ENCODE results near the gene SLC27A6. TPM values are rescaled to one million over a fixed set of nuclear protein-coding genes. Genes with fewer than 3 reads are reported as not detected.
A peak's percentile ranks its signal among the peaks of the same experiment; 100 is the strongest.
"Not testable (repeated sequence)": the region's sequence is repeated elsewhere in the genome, so short reads cannot be mapped to it uniquely, and the experiment has no call there.

The SLC27A6 gene
- total RNA-seq, 1 donor from 2014 or later = 2.0 TPM

DNA sequence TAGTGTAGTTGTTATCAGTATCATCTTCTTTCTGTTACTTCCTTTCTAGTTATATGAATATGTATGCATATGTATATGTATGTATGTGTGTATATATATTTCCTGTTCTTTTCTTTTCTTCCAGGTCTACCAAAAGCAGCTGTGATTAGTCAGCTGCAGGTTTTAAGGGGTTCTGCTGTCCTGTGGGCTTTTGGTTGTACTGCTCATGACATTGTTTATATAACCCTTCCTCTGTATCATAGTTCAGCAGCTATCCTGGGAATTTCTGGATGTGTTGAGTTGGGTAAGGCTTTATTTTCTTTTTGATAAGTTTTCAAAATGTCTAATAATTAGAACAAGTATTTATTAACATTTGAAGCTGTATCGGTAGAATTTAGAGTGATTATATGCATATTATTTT is 23.2 kb downstream of the SLC27A6 start:
- FAIRE-seq = no peak

DNA sequence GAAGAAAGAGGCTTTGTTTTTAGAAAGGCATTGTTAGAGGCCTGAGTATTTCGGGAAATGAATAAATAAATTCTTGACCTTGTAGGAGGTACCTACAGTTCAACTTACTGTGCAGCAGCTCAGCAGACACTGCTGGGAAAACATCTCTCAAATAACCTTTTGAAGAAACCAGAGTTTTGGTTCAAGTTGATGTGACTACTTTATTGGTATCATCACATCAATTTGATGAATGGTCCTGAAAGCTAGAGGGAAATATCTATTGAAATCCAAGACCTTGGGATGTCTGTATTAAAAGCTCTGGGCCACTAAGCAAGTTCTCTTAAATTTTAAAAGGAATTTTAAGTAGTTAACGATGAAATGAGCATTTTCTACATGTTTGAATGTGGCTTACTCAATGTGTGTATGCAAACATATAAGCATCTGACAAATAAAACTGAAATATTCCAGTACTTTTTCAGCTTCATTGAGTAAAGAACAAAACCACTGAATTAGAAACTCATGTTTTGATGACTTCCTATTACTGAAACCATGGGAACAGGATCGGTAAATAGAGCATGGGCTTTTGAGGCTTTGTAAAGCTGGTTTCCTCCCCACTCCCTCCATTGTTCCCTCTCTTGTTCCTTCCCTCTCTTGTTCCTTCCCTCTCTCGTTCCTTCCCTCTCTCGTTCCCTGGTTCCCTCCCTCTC is 36.7 kb downstream of the SLC27A6 start:
- FAIRE-seq (no peak), DNase-seq (ENCODE audit: low spot score in 2 of 2) (no peak)

More for the DNA sequence above, 23.2 kb downstream of the SLC27A6 start:
- DNase-seq (ENCODE audit: low spot score in 2 of 2) = no peak

DNA sequence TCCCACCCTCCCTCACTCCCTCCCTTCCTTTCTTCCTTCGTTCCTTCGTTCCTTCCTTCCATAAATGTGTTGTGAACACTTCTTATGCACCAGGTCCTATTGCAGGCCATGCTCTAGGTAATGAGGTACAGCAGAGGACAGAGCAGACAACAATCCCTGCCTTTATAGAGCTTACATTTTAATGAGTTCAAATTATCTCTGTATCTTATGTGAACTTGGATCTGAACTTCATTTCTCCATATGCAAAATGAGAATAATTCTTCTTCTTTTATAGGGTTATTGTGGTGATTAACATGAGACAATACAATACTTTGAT is 37.2 kb downstream of the SLC27A6 start:
- DNase-seq (ENCODE audit: low spot score in 2 of 2) = no peak
- no peak for FAIRE-seq

DNA sequence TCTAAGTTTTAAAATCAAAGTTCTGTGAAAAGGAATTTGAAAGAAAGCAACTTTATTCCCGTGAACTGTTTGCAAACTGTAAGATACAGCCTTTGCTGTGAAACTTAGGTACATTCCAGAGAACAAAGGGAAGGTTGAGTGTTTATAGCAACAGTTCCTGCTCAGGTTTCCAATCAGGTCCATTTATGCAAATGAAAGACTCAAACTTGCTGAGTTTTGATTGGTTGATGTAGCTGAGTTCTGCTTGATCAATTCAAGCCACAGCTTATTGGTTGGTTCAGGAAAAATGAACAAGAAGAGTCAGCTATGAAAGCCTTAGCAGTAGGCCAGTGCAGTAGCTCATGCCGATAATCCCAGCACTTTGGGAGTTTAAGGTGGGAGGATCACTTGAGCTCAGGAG is 37.9 kb downstream of the SLC27A6 start:
- FAIRE-seq = no peak
- no peak for DNase-seq (ENCODE audit: low spot score in 2 of 2)

DNA sequence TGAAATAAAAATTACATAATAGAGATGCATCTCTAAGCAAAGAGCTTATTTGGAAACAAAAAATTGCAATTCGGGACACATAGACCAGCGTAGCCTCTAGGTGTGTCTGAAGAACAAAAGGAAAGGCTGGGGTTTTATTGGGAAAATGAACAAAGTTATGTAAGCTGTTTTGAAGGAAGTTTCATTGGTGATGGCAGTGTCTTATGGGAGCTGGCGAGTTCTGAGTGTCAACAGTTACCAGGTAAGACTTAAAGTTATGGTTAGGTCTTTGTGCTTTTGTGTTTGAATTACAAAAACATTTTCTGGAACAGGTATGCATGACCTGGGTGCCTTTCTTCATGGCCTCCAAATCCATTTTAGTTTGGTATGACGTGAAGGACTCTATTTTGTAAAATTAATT is 48.9 kb downstream of the SLC27A6 start:
- DNase-seq (ENCODE audit: low spot score in 2 of 2) (no peak), FAIRE-seq (no peak)

DNA sequence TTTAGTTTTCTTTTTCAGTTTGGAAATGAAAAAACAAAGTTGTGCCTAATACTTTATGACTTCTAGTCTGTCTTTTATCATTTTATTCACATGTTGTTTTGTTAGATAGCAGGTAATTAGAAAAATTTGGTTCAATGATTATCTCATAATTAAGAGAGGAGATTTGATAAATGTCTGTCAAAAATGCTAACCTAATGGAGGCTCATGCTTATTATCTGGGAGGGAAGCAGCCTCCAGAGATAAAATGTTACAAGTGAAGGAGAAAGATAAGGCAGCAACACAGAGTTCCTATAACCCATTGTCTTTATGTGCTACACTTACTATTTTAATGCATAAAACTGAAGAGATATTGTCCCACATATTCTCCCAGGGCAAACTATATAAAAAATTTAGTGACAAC is 53.5 kb downstream of the SLC27A6 start:
- DNase-seq (ENCODE audit: low spot score in 2 of 2) (no peak), FAIRE-seq (no peak)

DNA sequence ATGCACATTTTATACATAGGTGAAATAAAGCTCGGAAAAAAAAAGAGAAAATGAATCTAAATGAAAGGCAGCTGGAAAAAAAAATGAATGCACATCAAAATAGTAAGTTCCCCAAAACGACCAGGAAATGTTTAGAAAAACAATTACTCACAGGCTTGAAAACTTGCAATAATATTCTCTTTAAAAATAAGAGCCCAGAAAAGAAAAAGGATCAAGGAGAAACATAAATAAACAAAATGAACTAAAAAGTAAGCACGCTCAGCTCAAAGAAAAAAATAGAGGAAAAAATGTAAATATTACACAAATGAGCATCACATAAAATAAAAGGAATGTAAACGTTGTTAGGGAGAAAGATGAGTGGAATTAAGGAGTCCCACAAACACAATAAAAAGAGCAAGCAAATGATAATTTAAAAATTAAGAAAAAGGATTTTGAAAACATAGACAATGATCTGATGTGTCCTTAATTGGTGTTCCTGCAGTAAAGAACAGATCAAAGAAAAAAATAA is 54.2 kb downstream of the SLC27A6 start:
- peak; percentile 26 for FAIRE-seq
- DNase-seq (ENCODE audit: low spot score in 2 of 2) = no peak

DNA sequence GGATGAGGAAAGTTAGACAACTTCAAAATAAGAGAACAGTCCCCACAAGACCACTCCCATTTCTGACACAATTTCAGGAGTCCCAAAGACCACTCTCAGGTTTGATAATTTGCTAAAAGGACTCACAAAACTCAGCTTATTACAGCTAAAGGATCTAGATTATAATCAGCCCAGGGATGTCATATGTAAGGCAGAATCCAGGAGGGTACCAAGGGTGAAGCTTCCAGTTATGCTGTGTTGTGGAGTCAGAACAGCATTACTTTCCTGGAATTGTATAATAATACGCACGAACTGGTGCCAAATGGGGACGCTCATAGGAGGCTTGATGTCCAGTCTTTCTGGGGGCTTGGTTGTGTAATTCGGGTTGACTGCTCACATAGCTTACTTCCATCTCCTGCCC is 55.4 kb downstream of the SLC27A6 start:
- DNase-seq (ENCODE audit: low spot score in 2 of 2) (no peak), FAIRE-seq (no peak)

DNA sequence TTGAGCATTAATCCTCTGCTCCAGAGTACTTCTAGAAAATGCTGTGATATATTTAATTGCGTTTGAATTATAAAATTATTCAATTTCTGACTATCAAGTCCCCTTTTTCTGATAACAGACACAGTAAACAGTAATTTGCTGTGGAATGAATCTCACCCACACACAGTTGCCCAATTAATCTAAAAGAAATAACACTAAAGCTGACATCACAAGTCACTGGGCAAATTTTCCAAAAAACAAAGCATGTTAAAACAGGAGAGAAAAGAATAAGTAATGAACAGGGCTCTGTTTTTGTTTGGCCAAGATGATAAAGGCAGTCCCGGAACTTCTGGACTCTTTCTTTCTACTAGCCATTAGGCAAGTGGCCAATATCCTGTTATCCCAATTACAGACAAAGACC is 56.5 kb downstream of the SLC27A6 start:
- FAIRE-seq (no peak), DNase-seq (ENCODE audit: low spot score in 2 of 2) (no peak)

DNA sequence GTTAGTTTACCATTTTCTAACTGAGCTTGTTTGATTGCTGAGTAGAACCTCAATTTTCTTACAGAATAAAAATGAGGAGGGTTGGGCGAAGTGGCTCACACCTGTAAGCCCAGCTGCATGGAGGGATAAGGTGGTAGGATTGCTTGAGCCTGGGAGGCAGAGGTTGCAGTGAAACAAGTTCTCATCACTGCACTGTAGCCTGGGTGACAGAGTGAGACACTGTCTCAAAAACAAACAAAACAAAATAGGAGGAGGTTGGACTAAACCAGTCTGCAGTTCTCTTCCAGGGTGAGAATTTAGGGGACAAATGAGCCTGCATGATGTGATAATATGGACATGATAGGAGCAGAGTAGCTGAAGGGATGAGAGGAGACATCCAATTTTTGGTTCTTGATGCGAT is 57.3 kb downstream of the SLC27A6 start:
- DNase-seq (ENCODE audit: low spot score in 2 of 2) (no peak), FAIRE-seq (no peak)

DNA sequence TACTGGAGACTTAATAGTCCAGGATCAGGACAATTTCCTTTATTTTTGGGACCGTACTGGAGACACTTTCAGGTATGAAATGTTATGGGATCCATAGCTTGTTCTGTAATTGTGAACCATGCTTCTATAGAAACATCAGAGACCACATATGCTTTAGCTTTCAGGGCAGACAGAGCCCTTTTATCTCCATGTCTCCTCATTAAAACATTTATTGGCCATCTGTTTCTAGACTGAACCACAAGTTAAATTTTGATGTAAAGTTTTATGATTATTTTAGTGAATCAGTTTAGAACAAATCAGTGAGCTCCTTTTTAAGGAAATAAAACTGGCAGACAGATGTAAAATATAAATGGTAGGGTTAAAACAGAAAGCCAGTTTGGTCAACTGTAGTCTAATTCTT is 62.0 kb downstream of the SLC27A6 start:
- DNase-seq (ENCODE audit: low spot score in 2 of 2) = no peak
- FAIRE-seq = no peak

DNA sequence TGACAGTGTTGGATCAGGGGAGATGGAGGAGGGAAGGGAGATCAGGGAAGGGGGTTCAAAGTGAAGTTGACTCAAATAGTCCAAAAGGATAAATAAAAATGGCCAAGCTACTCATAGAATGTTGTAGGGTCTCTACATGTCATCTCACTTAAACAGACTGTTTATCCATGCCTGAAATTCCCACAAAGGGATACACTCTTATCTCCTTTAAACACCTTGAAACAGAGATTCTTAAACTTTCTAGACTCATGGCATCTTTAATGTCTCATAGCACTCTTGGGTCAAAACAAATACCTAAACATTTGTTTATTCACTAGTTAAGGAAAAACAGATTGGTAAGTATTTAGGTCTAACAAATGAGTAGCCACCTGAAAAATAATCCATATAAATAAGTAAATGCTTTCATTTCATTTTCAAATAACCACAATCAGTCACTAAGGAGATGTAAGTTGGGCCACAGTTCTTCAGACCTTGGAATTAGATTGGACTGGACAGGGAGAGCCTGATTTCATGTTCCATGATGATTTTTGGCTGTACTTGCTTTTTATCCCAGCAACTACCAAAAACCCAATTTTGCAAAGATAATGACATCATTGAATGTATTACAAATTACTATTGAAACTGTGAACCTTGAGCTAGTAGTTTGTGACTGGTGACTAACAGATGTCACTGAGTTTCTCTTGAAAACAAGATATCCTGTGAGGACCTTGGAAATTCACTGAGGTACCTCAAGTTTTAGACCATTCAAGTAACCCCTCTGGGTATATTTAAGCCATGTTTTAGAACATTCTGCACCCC is 66.8 kb downstream of the SLC27A6 start:
- DNase-seq (ENCODE audit: low spot score in 2 of 2) (no peak), FAIRE-seq (no peak)

DNA sequence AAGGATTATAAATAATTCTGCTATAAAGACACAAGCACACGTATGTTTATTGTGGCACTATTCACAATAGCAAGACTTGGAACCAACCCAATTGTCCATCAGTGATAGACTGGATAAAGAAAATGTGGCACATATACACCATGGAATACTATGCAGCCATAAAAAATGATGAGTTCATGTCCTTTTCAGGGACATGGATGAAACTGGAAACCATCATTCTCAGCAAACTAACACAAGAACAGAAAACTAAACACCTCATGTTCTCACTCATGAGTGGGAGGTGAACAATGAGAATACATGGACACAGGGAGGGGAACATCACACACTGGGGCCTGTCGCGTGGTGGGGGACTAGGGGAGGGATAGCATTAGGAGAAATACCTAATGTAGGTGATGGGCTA is 71.0 kb downstream of the SLC27A6 start:
- FAIRE-seq; DNase-seq (ENCODE audit: low spot score in 2 of 2): not testable (repeated sequence)

DNA sequence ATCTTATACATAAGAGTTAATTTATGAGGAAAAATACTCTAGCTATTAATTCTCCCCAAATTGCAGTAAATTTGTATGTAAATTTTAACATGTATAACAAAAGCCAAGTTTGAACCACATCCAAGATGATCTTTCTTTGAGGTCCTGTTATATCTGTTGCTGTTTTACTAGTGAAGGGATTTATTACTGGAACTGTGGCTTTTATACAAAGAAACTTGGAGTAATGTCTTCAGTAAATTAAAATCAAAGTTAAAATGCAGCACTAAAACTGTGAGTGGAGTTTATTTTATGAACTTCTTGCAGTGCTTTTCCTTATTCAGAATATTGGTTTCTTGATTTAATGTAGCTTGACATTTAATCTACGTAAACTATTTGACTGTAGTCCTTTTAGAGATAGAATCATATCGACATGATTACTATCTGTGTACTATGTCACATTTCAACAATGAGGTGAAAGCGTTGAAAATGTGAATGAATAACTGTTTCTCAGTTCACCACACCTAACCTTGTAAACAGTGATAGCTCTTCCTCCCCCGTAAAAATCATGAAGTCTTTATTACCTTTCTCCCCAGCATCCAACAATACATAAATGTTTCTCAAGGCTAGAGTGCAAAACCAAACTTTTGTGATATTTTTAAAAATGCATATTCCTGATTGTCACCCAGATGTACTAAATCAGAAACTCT is 76.1 kb downstream of the SLC27A6 start:
- no peak for DNase-seq (ENCODE audit: low spot score in 2 of 2)
- FAIRE-seq = no peak

DNA sequence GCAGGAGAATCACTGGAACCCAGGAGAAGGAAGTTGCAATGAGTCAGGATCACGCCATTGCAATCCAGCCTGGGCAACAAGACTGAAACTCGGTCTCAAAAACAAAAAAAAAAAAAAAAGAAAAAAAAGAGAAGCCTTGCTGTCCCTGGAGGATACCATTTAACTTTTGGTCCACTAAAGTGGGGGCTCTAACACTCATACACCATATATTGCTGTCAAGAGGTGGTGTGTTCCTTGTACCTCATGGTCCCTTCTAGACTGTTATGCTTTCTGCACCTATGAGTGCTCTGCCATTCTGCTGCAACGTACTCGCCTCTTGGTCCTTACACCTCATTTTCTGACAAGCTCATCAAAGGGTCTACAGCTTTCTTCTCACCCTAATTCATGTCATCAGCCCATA is 77.0 kb downstream of the SLC27A6 start:
- DNase-seq (ENCODE audit: low spot score in 2 of 2) = no peak
- FAIRE-seq = no peak

DNA sequence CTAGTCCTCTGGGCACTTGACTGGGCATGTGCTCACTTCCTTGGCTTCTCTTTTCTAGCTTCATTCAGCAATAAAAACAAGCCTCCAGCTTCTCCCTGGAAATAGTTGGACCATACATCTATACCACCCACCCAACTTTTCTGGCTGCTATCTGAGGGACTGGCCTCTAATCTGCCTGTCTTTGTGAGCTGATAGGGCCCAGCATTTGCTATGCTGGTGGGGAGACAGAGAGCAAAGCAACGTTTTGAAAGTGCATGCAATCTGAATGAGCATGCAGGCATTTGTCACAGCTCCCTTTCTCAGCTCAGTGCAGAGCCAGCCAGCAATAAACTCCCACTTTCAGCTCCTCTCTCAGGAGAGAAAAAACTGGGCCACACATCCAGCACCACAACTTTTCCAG is 78.6 kb downstream of the SLC27A6 start:
- DNase-seq (ENCODE audit: low spot score in 2 of 2) (no peak), FAIRE-seq (no peak)

DNA sequence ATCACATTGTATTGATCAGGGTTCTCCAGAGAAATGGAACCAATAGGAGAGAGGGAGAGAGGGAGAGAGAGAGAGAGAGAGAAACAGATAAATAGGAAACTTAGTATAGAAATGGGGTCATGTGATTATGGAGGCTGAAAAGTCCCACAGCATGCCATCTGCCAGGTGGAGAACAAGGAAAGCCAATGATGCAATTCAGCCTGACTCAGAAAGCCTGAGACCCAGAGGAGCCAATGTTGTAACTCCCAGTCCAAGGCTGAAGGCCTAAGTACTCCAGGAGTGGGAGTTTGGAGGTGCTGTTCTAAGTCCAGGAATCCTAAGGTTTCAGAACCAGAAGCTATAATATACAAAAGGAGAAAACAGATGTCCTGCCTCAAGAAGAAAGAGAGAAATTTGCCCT is 80.9 kb downstream of the SLC27A6 start:
- DNase-seq (ENCODE audit: low spot score in 2 of 2) (no peak), FAIRE-seq (no peak)

DNA sequence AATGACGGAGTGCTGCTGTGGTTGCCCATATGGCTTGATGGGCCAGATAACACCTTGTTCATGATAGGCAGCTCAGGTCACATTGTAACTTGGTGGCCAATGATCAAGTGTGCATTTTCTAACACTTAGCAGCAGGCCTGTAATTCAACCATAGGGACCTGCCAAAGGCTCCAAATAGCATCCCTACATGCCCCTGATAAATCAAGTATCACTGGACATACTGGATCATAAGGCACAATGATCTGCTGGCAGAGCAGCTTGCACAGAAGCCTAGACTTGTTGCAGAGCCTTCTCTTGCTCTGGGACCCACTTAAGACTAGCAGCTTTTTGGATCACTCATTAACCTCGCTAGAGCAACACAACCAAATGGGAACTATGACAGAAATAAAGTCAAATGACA is 83.2 kb downstream of the SLC27A6 start:
- FAIRE-seq = no peak

DNA sequence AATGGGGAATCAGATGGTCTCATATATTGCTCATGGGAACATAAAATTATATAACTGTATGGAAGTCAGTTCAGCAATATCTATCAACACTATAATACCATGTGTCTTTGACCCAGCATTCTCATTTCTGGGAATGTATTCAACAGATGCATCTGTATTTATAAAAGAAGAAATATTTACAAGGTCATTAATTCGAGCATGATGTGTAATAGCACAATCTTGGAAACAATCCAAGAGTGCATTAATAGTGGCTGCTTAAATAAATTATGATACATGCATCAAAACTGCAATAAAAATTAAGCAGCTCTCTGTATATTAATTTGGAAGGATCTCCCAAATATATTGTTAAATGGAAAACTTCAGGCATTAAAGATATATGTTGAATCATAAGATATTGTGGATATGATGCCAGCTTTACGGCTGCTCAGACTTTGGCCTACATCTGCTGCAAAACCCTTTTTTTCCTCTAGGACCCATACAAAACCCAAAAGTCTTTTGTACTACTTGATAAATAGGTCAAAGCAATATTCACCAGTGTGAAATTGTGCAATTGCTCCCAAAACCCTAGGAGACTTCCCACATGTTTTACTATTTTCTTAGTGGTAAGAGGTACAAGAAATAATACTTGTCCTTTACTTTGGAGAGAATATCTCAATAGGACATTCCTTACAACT is 84.0 kb downstream of the SLC27A6 start:
- DNase-seq (ENCODE audit: low spot score in 2 of 2) (no peak), FAIRE-seq (no peak)

More for the DNA sequence above, 83.2 kb downstream of the SLC27A6 start:
- DNase-seq (ENCODE audit: low spot score in 2 of 2) = no peak

DNA sequence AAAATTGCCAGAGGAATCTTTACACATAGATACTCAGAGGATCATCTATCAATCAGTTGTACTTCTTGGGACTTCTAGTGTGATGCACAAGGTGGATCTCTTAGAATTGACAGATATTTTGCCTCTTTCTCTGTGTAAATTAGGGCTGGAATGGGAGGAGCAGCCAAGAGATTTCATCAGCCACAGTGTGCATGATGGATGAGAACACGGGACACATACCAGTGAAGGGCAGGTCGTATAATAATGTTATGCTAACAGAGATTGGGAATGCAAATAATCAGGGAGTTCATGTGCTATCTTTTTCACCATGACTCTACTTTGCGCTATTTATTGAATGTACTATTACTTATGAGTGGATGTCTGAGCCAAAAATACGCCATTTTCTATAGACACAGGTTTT is 86.0 kb downstream of the SLC27A6 start:
- DNase-seq (ENCODE audit: low spot score in 2 of 2) (no peak), FAIRE-seq (no peak)

DNA sequence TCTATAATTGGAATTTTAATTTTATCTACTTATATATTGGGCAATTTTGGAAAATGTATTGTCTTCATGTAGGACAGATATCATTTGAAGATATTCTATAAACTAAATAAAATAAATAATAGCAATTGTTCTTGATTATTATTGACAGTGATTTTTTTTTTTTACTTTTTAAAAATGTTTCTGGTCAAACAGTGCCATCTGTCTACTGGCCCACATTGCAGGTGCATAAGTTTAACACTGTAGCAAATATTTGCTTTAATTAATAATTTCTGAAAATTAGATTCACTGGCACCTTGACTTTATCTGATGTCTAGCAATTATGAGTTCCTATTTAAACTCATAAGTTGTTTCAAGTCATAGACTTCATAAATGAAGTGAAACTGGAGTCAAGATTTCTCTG is 88.2 kb downstream of the SLC27A6 start:
- DNase-seq (ENCODE audit: low spot score in 2 of 2) (no peak), FAIRE-seq (peak; percentile 58)

All from frontal cortex (tissue), 4 donors.